OCI-LY7 (cell line): ENCODE results near the gene CLSTN2. TPM values are rescaled to one million over a fixed set of nuclear protein-coding genes. Genes with fewer than 3 reads are reported as not detected.

Experiments
- BruUV-seq: library from RNA; stranded (reverse); fragments of 400-500 nt; replicated peaks from 2 replicates; lab custom pipeline; 2021; lab: Mats Ljungman, UMichigan
- CTCF ChIA-PET: fragments of 300-600 bp; sonication (Branson Sonifier 250); formaldehyde crosslinking; loops from one replicate; lab custom pipeline; 2022; ENCODE audit warnings: antibody characterized with exemption; ENCODE audit not compliant: unreplicated experiment; lab: Charles Lee
- POLR2A ChIA-PET: fragments of 300-600 bp; sonication (Branson Sonifier 250); formaldehyde crosslinking; loops from one replicate; lab custom pipeline; 2022; ENCODE audit warnings: antibody characterized with exemption; lab: Charles Lee
- DNase-seq: peaks from one replicate; pipeline ENCODE4 v3.0.0-alpha.2; 2015; ENCODE audit warnings: low spot score
- H2AFZ ChIP-seq: fragments of 200-600 bp; sonication (generic), shearing (Covaris generic); 2 replicates; pipeline ENCODE4 v1.6.1; 2014; ENCODE audit warnings: mild to moderate bottlenecking, antibody characterized with exemption, low read length, moderate library complexity
- H3K27ac ChIP-seq: fragments of 200-600 bp; sonication (generic); 2 replicates; pipeline ENCODE4 v1.5.1; 2014; ENCODE audit warnings: mixed run types, low read depth, mild to moderate bottlenecking, moderate library complexity, low read length, inconsistent platforms; ENCODE audit not compliant: poor library complexity, severe bottlenecking
- H3K36me3 ChIP-seq: fragments of 200-600 bp; sonication (generic); 2 replicates; pipeline ENCODE4 v1.6.1; 2014; ENCODE audit warnings: mild to moderate bottlenecking, antibody characterized with exemption, low read length, moderate library complexity, mixed read lengths; ENCODE audit not compliant: insufficient read depth
- H3K4me1 ChIP-seq: fragments of 200-600 bp; sonication (generic); 2 replicates; pipeline ENCODE4 v1.5.1; 2014; ENCODE audit warnings: mild to moderate bottlenecking, low read length; ENCODE audit not compliant: insufficient read depth, poor library complexity, severe bottlenecking
- H3K4me2 ChIP-seq: fragments of 200-600 bp; sonication (generic); 2 replicates; pipeline ENCODE4 v1.6.1; 2014; ENCODE audit warnings: mild to moderate bottlenecking, low read length
- H3K4me3 ChIP-seq: fragments of 200-600 bp; sonication (generic); 2 replicates; pipeline ENCODE4 v1.5.1; 2014; ENCODE audit warnings: mild to moderate bottlenecking, low read depth, low read length; ENCODE audit not compliant: poor library complexity, severe bottlenecking
- H3K79me2 ChIP-seq: fragments of 200-600 bp; sonication (generic); 2 replicates; pipeline ENCODE4 v1.6.1; 2016; ENCODE audit warnings: low read depth, mild to moderate bottlenecking, low read length, moderate library complexity, mixed read lengths; ENCODE audit not compliant: insufficient read depth
- H3K9me2 ChIP-seq: fragments of 200-600 bp; sonication (generic); 2 replicates; pipeline ENCODE4 v1.6.1; 2016; ENCODE audit warnings: mild to moderate bottlenecking, low read length, mixed read lengths; ENCODE audit not compliant: insufficient read depth
- H3K9me3 ChIP-seq: fragments of 200-600 bp; sonication (generic); 2 replicates; pipeline ENCODE4 v1.6.1; 2014; ENCODE audit warnings: mild to moderate bottlenecking, mixed run types, low read length, mixed read lengths
- H4K20me1 ChIP-seq: fragments of 200-600 bp; sonication (generic); 2 replicates; pipeline ENCODE4 v1.6.1; 2014; ENCODE audit warnings: mild to moderate bottlenecking, antibody characterized with exemption, low read length, moderate library complexity, mixed read lengths; ENCODE audit not compliant: insufficient read depth
- EZH2phosphoT487 ChIP-seq: fragments of 200-600 bp; sonication (generic); IDR thresholded peaks from 2 replicates; pipeline ENCODE4 v1.6.1; 2018; ENCODE audit warnings: low read depth, borderline replicate concordance, mild to moderate bottlenecking, mixed run types, antibody characterized with exemption, low read length, moderate library complexity, mixed read lengths
- intact Hi-C: fragments of 100-400 bp; cut with micrococcal nuclease; formaldehyde crosslinking; loops from one replicate; pipeline ENCODE4 v1.10.0; 2022; ENCODE audit not compliant: unreplicated experiment
- total RNA-seq, 2 experiments: library from RNA; depleted of rRNA in 1 of 2; stranded (reverse); fragments of >200 nt in 1 of 2; shearing (Covaris generic) in 1 of 2; gene quantifications; 2 replicates each; pipeline ENCODE4 v1.2.3, GENCODE V29; 2014 to 2022
- TF ChIP-seq, protein P1 (sequence below): fragments of 200-600 bp; sonication (generic); conservative IDR thresholded peaks from 2 replicates; pipeline ENCODE4 v1.5.1; 2014; ENCODE audit warnings: mild to moderate bottlenecking, antibody characterized with exemption, low read length, moderate library complexity, mixed read lengths

The CLSTN2 gene
- total RNA-seq, 2 experiments from 2014 or later = not detected

- POLR2A ChIA-PET = no interaction called here
- TF ChIP-seq, protein P1, sequence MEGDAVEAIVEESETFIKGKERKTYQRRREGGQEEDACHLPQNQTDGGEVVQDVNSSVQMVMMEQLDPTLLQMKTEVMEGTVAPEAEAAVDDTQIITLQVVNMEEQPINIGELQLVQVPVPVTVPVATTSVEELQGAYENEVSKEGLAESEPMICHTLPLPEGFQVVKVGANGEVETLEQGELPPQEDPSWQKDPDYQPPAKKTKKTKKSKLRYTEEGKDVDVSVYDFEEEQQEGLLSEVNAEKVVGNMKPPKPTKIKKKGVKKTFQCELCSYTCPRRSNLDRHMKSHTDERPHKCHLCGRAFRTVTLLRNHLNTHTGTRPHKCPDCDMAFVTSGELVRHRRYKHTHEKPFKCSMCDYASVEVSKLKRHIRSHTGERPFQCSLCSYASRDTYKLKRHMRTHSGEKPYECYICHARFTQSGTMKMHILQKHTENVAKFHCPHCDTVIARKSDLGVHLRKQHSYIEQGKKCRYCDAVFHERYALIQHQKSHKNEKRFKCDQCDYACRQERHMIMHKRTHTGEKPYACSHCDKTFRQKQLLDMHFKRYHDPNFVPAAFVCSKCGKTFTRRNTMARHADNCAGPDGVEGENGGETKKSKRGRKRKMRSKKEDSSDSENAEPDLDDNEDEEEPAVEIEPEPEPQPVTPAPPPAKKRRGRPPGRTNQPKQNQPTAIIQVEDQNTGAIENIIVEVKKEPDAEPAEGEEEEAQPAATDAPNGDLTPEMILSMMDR = no peak
- TF ChIP-seq EZH2phosphoT487 = no peak
- H3K27ac ChIP-seq = no peak overlapping the region
- no peak overlapping the region for H2AFZ ChIP-seq
- H3K4me1 ChIP-seq = no peaks in the 10 kb centered on the region
- no peak for DNase-seq
- H3K79me2 ChIP-seq = no peaks in the 10 kb centered on the region
- no peaks in the 10 kb centered on the region for H3K9me2 ChIP-seq
- no peaks in the 10 kb centered on the region for H4K20me1 ChIP-seq
- no peaks in the 10 kb centered on the region for H3K9me3 ChIP-seq
- H3K36me3 ChIP-seq = no peaks in the 10 kb centered on the region
- H3K4me3 ChIP-seq = no peak overlapping the region
- no peak overlapping the region for H3K4me2 ChIP-seq
- intact Hi-C loops = no loop called here
- BruUV-seq = no TSS peak
- CTCF ChIA-PET = no interaction called here
Observed at GRCh38 chr3:140073278-140074045, 138.5 kb downstream of the CLSTN2 start.

GRCh38 chr3:140076552-140076951 is 141.6 kb downstream of the CLSTN2 start:
- ChIA-PET POLR2A (no interaction called here), CTCF (no interaction called here)
- Histone ChIP-seq H3K9me2 (no peaks in the 10 kb centered on the region), H3K27ac (no peak overlapping the region), H2AFZ (no peak overlapping the region), H3K9me3 (no peaks in the 10 kb centered on the region), H4K20me1 (no peaks in the 10 kb centered on the region), H3K4me2 (no peak overlapping the region), H3K4me1 (no peaks in the 10 kb centered on the region), H3K79me2 (no peaks in the 10 kb centered on the region), H3K4me3 (no peak overlapping the region), H3K36me3 (no peaks in the 10 kb centered on the region)
- BruUV-seq = no TSS peak
- no peak for TF ChIP-seq EZH2phosphoT487
- TF ChIP-seq, protein P1 = no peak
- no peak for DNase-seq
- intact Hi-C loops = no loop called here

- no peak for DNase-seq
- Histone ChIP-seq H3K4me3 (no peak overlapping the region), H3K4me2 (no peak overlapping the region), H3K4me1 (no peaks in the 10 kb centered on the region), H3K36me3 (no peaks in the 10 kb centered on the region), H2AFZ (no peak overlapping the region), H3K79me2 (no peaks in the 10 kb centered on the region), H4K20me1 (no peaks in the 10 kb centered on the region), H3K9me3 (no peaks in the 10 kb centered on the region), H3K9me2 (no peaks in the 10 kb centered on the region), H3K27ac (no peak overlapping the region)
- POLR2A ChIA-PET = interaction anchor here (0.6 kb wide), 1 partner anchor 10 kb away, joined by 3 read pairs; no protein-coding TSS in a partner anchor
- CTCF ChIA-PET = no interaction called here
- TF ChIP-seq, protein P1 = no peak
- no peak for TF ChIP-seq EZH2phosphoT487
- intact Hi-C loops = no loop called here
- BruUV-seq = no TSS peak
Observed at GRCh38 chr3:140077406-140077805, 142.4 kb downstream of the CLSTN2 start.
